Measurements from ENCODE around the gene DDR2. TPM values are rescaled to one million over a fixed set of nuclear protein-coding genes. Genes with fewer than 3 reads are reported as not detected.

Gene DDR2
- total RNA-seq, 1 donor from 2014 or later: 54.4 TPM

DNA sequence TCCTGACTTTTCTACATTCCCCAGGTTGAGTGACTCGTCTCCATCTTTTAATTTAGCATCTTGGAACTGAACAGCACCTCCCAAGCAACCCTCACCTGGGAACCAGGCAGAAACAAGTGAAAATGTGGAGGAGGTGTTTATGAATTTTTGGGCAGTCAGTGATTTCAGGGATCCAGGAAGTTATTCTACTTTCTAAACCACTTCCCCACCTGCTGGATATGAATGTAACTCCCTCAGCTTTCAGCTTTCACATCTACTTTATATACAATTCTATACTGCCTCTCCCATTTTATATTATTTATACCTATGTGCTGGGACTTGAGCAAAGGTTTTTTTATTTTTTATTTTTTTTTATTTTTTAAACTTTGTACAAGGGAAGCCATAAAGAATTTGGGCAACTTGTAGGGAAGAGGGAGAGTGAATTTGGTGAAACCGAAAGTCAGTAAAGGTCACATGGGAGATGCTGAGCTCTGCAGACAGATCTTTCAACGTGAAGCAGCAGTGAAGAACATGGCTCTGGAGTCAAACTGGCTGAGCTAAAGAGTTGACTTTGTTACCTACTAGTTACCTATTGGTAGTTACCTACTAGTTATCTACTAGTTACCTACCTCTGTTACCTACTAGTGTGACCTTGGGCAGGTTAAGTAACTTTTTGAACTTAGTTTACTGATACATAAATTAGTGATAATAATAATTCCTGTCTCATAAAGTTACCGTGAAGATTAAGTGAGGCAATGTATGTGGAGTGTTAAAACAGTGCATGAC is 45.5 kb downstream of the DDR2 start:
- no peak for DNase-seq (ENCODE audit: extremely low spot score, unreplicated experiment)
- TF ChIP-seq, protein P1, sequence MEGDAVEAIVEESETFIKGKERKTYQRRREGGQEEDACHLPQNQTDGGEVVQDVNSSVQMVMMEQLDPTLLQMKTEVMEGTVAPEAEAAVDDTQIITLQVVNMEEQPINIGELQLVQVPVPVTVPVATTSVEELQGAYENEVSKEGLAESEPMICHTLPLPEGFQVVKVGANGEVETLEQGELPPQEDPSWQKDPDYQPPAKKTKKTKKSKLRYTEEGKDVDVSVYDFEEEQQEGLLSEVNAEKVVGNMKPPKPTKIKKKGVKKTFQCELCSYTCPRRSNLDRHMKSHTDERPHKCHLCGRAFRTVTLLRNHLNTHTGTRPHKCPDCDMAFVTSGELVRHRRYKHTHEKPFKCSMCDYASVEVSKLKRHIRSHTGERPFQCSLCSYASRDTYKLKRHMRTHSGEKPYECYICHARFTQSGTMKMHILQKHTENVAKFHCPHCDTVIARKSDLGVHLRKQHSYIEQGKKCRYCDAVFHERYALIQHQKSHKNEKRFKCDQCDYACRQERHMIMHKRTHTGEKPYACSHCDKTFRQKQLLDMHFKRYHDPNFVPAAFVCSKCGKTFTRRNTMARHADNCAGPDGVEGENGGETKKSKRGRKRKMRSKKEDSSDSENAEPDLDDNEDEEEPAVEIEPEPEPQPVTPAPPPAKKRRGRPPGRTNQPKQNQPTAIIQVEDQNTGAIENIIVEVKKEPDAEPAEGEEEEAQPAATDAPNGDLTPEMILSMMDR (conservative IDR thresholded peaks at IDR 0.05): no peak
- H3K27ac Mint-ChIP-seq: no peak overlapping the region
- no peak overlapping the region for H3K4me3 Mint-ChIP-seq
- H3K27me3 Mint-ChIP-seq: no peaks in the 10 kb centered on the region
- peaks cover 13% of the 10 kb centered on the region for H3K9me3 Mint-ChIP-seq
- H3K4me1 Mint-ChIP-seq (ENCODE audit: unreplicated experiment): peaks cover 26% of the 10 kb centered on the region
- peaks cover 7% of the 10 kb centered on the region for H3K36me3 Mint-ChIP-seq

DNA sequence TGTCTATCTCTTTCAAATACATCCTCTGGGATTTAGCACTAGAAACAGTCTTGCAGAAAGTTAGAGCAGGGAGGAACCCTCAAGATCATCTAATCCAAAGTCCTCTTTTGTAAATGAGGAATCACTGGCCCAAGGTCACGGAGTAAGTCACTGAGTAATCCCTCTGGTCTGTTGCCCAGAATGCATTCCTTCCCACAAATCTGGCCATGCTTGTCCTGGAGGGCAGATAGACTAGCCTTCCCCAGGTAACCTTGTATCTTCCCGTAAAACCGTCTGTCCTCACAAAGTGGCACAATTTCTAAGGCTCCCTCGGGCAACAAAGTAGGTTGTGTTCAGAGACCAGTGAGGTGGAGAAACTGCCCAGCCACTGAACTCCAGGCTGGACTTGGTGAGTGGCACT is 46.2 kb downstream of the DDR2 start:
- peaks cover 26% of the 10 kb centered on the region for H3K4me1 Mint-ChIP-seq (ENCODE audit: unreplicated experiment)
- TF ChIP-seq, protein P1 (conservative IDR thresholded peaks at IDR 0.05): no peak
- no peak overlapping the region for H3K4me3 Mint-ChIP-seq
- peaks cover 10% of the 10 kb centered on the region for H3K36me3 Mint-ChIP-seq
- H3K9me3 Mint-ChIP-seq: peaks cover 13% of the 10 kb centered on the region
- no peaks in the 10 kb centered on the region for H3K27me3 Mint-ChIP-seq
- H3K27ac Mint-ChIP-seq: no peak overlapping the region
- no peak for DNase-seq (ENCODE audit: extremely low spot score, unreplicated experiment)

DNA sequence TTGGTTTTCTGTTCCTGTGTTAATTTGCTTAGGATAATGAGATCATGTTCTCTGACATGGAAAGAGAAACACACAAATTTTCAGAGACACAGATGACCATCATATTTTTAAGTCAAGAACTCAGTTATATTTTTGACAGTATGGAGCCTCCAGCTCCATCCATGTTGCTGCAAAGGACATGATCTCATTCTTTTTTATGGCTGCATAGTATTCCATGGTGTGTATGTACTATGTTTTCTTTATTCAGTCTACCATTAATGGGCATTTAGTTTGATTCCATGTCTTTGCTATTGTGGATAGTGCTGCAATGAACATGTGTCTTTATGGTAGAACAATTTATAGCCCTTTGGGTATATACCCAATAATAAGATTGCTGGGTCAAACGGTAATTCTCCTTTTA is 47.0 kb downstream of the DDR2 start:
- Mint-ChIP-seq H3K9me3 (peaks cover 13% of the 10 kb centered on the region), H3K27me3 (no peaks in the 10 kb centered on the region), H3K4me3 (no peak overlapping the region), H3K36me3 (peaks cover 10% of the 10 kb centered on the region), H3K4me1 (ENCODE audit: unreplicated experiment) (peaks cover 21% of the 10 kb centered on the region), H3K27ac (no peak overlapping the region)
- TF ChIP-seq, protein P1 (conservative IDR thresholded peaks at IDR 0.05): no peak
- DNase-seq (ENCODE audit: extremely low spot score, unreplicated experiment): no peak

DNA sequence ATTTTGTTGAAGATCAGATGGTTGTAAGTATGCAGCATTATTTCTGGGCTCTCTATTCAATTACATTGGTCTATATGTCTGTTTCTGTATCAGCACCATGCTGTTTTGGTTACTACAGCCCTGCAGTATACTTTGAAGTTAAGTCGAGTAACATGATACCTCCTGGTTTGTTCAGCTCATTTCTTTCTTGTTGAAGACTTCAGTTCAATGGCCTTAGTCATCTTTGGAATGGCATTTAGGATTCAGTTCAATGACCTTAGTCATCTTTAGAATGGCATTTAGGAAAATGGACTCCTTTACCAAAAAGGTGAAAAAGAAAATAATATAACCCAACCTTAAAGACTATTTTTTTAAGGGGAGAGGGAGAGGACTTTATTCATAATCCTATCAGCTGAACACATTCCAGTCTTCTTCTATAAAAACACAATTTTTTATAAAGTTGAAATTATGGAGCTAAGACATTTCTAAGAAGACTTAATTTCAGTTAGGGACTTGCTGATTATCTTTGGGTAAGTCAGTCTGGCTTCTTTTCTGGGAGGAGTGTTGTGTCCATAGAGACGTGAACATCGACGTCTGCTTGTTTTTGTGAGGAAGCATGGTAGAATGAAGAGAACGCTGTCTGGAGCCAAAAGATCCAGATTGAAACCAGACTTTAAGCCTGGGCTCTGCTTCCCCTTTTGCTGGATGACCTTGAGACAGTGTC is 48.3 kb downstream of the DDR2 start:
- H3K36me3 Mint-ChIP-seq: peaks cover 10% of the 10 kb centered on the region
- no peaks in the 10 kb centered on the region for H3K27me3 Mint-ChIP-seq
- H3K4me1 Mint-ChIP-seq (ENCODE audit: unreplicated experiment): peaks cover 23% of the 10 kb centered on the region
- no peak overlapping the region for H3K27ac Mint-ChIP-seq
- no peak overlapping the region for H3K4me3 Mint-ChIP-seq
- TF ChIP-seq, protein P1 (conservative IDR thresholded peaks at IDR 0.05): no peak
- H3K9me3 Mint-ChIP-seq: peaks cover 13% of the 10 kb centered on the region
- no peak for DNase-seq (ENCODE audit: extremely low spot score, unreplicated experiment)

DNA sequence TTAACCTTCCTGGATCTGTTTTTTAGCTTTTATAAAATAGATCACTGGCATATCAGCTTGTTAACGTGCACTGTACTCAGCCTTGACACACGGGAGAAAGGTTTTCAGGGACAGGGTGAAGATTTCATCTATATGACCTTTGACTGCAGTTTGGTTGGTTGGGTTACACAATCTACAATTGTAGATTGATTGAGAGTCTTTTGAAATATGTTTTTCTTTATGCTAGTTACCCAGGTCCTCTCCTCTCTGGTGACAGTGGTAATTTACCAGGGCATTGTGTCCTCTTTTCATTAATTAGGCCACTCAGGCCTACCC is 48.8 kb downstream of the DDR2 start:
- H3K27ac Mint-ChIP-seq: no peak overlapping the region
- H3K27me3 Mint-ChIP-seq: no peaks in the 10 kb centered on the region
- no peak overlapping the region for H3K4me3 Mint-ChIP-seq
- H3K4me1 Mint-ChIP-seq (ENCODE audit: unreplicated experiment): peaks cover 23% of the 10 kb centered on the region
- H3K36me3 Mint-ChIP-seq: peaks cover 10% of the 10 kb centered on the region
- DNase-seq (ENCODE audit: extremely low spot score, unreplicated experiment): no peak
- TF ChIP-seq, protein P1 (conservative IDR thresholded peaks at IDR 0.05): no peak
- peaks cover 13% of the 10 kb centered on the region for H3K9me3 Mint-ChIP-seq
